Prostate gland (tissue), 2 donors: Measurements from ENCODE around the gene SPATA21.

Source experiments
- POLR2A ChIP-seq: fragments of 450-650 bp; IDR thresholded peaks from one replicate; pipeline ENCODE4 v1.6.1; 2016; ENCODE audit warnings: antibody characterized with exemption, mild to moderate bottlenecking
- POLR2AphosphoS5 ChIP-seq: sonication (generic); formaldehyde crosslinking; IDR thresholded peaks from one replicate; pipeline ENCODE4 v1.6.1; 2017; ENCODE audit warnings: antibody characterized with exemption
- TF ChIP-seq, protein P1 (sequence below), 4 experiments: fragments of 200-600 bp in 2 of 4; fragments of 450-650 bp in 2 of 4; sonication (generic) in 2 of 4; IDR thresholded peaks; 1 replicate in 3 of 4; 2 replicates in 1 of 4; pipeline ENCODE4 v1.5.1; 2016 to 2019; ENCODE audit warnings: antibody characterized with exemption in 4 of 4, mild to moderate bottlenecking in 2 of 4, moderate library complexity in 2 of 4

GRCh38 chr1:16464917-16465625 is 27.8 kb upstream of the SPATA21 start:
- TF ChIP-seq, protein P1, sequence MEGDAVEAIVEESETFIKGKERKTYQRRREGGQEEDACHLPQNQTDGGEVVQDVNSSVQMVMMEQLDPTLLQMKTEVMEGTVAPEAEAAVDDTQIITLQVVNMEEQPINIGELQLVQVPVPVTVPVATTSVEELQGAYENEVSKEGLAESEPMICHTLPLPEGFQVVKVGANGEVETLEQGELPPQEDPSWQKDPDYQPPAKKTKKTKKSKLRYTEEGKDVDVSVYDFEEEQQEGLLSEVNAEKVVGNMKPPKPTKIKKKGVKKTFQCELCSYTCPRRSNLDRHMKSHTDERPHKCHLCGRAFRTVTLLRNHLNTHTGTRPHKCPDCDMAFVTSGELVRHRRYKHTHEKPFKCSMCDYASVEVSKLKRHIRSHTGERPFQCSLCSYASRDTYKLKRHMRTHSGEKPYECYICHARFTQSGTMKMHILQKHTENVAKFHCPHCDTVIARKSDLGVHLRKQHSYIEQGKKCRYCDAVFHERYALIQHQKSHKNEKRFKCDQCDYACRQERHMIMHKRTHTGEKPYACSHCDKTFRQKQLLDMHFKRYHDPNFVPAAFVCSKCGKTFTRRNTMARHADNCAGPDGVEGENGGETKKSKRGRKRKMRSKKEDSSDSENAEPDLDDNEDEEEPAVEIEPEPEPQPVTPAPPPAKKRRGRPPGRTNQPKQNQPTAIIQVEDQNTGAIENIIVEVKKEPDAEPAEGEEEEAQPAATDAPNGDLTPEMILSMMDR (IDR thresholded peaks at IDR 0.05), result no peak
- TF ChIP-seq POLR2A (no peak), POLR2AphosphoS5 (no peak)
